KBM-7 (cell line): ENCODE data around the gene PDPK1.
"Not testable (repeated sequence)": the region's sequence is repeated elsewhere in the genome, so short reads cannot be mapped to it uniquely, and the experiment has no call there.

Source experiments
- DNase-seq: peaks from one replicate; pipeline ENCODE4 v3.0.0-alpha.2; 2015
- in situ Hi-C: fragments of 300-500 bp; cut with MboI; formaldehyde crosslinking; loops from 2 replicates; pipeline ENCODE4 v1.14.3; 2020; ENCODE audit warnings: low sequenced_read_pairs, low pct_unique_long_range_greater_than_20kb, mixed read lengths

PDPK1 gene

GRCh38 chr16:2599165-2599564 is 61.3 kb downstream of the PDPK1 start:
- DNase-seq, in situ Hi-C loops: not testable (repeated sequence)

DNA sequence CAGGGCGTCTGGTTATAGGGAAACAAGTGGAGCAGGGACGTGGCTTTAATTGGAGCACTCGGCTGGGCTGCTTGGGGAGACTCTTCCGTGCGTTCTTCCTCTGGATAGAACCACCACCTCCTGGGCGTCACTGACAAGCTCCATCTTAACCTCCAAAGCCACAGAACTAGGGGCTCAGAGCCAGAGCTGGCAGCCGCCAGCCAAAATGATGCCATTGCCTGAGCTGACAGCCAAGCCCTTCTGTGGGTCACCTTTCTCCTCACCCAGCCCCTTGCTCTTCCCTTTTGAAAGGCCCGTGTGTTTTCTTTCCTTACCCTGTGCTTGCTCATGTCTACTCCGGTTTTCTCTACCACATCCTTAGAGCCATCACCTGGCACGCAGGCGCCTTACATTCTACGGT is 62.0 kb downstream of the PDPK1 start:
- DNase-seq, in situ Hi-C loops: not testable (repeated sequence)

- DNase-seq, in situ Hi-C loops: not testable (repeated sequence)
Measured at GRCh38 chr16:2601301-2602025, 63.6 kb downstream of the PDPK1 start.

GRCh38 chr16:2602175-2602574 is 64.4 kb downstream of the PDPK1 start:
- in situ Hi-C loops, DNase-seq: not testable (repeated sequence)

GRCh38 chr16:2603165-2604015 is 65.6 kb downstream of the PDPK1 start:
- in situ Hi-C loops: no loop called here
- DNase-seq: peak; percentile 94

GRCh38 chr16:2604016-2604369 is 66.2 kb downstream of the PDPK1 start:
- DNase-seq, in situ Hi-C loops: not testable (repeated sequence)

DNA sequence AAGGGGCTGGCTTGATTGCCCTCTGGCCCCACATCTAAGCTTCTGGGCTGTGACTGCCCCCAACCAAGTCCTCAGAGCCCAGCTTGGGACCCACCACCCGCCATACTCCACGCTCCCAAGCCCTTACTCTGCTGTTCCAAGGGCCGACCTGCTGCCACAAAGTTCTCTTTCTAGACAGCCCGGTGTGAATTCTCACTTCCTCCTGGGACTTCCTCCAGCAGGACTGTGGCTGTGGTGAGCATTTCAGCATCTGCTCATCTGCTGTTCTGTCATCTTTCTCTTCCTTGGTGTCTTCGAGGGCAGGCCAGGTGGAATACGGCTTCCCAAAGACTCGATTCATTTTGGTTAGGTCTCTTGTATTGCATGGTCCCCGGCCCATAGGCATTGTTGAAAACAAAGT is 69.0 kb downstream of the PDPK1 start:
- in situ Hi-C loops, DNase-seq: not testable (repeated sequence)

DNA sequence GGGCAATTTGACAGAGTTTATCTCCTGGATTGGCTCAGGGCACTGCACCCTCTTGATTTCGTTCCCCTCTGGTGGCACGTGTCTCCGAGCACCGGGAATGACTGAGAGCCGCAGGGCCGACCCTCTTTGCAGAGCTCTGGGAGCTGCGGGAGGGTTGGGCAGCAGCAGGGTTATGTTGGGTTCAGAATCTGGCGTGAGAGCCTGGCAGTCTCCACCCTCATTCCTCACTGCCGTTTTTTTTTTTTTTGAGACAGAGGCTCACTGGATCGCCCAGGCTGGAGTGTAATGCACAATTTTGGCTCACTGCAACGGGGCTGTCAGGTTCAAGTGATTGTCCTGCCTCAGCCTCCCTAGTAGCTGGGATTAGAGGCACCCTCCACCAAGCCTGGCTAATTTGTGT is 71.5 kb downstream of the PDPK1 start:
- in situ Hi-C loops, DNase-seq: not testable (repeated sequence)

DNA sequence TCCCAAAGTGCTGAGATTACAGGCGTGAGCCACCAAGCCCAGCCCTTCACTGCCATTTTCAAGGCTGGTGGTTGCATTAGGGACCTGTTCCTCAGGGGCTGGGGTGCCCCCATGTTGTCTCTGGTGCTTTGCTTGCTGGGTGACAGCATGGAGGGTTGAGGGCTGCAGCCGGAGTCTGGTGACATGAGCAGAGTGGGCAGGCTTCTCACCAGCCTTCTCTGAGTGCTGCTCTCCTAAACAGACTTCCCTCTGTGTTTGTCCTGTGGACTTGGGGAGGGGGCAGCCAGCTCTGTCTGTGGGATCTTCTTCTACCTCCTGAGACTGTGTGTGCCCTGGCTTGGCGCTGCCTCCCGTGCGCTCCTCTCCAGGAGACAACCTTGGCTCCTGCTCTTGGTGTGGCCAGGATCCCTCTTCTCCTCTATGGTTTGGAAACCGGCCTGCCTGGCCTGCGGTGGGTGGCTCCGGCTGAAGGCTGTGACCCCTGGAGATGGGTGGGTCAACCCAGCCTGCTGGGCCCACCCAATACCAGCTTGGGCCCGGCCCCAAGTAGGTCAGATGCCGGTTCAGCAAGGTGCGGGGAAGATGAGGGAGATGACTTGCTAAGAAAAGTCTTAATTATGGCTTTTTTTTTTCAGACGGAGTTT is 72.1 kb downstream of the PDPK1 start:
- DNase-seq: no peak
- in situ Hi-C loops: no loop called here

DNA sequence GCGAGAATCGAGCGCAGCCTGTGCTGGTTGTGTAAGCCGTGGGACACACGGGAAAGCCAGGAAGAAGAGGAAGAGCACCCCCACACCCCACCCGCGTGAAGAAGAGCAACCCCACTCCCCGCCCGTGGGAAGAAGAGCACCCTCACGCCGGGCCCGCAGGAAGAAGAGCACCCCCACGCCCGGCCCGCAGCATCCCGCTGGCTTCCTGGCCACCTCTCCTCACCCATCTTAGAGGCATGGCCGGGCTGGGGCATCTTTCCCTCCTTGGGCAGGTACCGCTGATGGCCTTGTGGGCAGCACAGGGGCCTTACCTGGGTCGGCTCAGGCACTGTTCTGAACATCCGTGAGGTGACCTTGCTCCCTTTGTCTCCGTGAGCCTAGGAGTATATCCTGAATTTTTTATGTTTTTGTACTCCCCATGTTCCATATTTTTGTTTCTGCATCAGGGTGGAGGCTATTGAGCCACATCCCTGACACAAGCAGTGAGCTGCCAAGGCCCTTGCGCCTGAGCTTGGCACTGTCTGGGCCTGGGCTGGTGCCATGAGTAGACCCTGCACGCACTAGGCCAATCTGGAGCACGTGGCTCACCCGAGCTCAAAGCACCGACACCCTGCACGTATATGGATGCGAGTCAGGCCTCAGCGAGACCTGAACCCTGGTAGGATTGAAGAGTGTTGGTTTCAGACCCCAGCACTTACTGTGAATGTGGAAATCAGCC is 73.1 kb downstream of the PDPK1 start:
- DNase-seq: no peak
- in situ Hi-C loops: no loop called here

GRCh38 chr16:2611499-2611862 is 73.7 kb downstream of the PDPK1 start:
- in situ Hi-C loops: no loop called here

GRCh38 chr16:2611877-2612276 is 74.1 kb downstream of the PDPK1 start:
- in situ Hi-C loops, DNase-seq: not testable (repeated sequence)

More at GRCh38 chr16:2611499-2611862, 73.7 kb downstream of the PDPK1 start:
- no peak for DNase-seq

GRCh38 chr16:2613251-2613650 is 75.4 kb downstream of the PDPK1 start:
- DNase-seq, in situ Hi-C loops: not testable (repeated sequence)

GRCh38 chr16:2614761-2615191 is 77.0 kb downstream of the PDPK1 start:
- in situ Hi-C loops: no loop called here

GRCh38 chr16:2618964-2619363 is 81.1 kb downstream of the PDPK1 start:
- DNase-seq, in situ Hi-C loops: not testable (repeated sequence)

More at GRCh38 chr16:2614761-2615191, 77.0 kb downstream of the PDPK1 start:
- no peak for DNase-seq

GRCh38 chr16:2619628-2620027 is 81.8 kb downstream of the PDPK1 start:
- DNase-seq, in situ Hi-C loops: not testable (repeated sequence)

- in situ Hi-C loops, DNase-seq: not testable (repeated sequence)
Measured at GRCh38 chr16:2620870-2621269, 83.0 kb downstream of the PDPK1 start.

GRCh38 chr16:2621395-2621794 is 83.6 kb downstream of the PDPK1 start:
- in situ Hi-C loops, DNase-seq: not testable (repeated sequence)

- DNase-seq, in situ Hi-C loops: not testable (repeated sequence)
Measured at GRCh38 chr16:2627075-2627474, 89.3 kb downstream of the PDPK1 start.
